ENCODE measurements around the gene SLAMF9. TPM values are rescaled to one million over a fixed set of nuclear protein-coding genes. Genes with fewer than 3 reads are reported as not detected.

The SLAMF9 gene
- total RNA-seq, 2 donors from 2014 or later, result not detected

DNA sequence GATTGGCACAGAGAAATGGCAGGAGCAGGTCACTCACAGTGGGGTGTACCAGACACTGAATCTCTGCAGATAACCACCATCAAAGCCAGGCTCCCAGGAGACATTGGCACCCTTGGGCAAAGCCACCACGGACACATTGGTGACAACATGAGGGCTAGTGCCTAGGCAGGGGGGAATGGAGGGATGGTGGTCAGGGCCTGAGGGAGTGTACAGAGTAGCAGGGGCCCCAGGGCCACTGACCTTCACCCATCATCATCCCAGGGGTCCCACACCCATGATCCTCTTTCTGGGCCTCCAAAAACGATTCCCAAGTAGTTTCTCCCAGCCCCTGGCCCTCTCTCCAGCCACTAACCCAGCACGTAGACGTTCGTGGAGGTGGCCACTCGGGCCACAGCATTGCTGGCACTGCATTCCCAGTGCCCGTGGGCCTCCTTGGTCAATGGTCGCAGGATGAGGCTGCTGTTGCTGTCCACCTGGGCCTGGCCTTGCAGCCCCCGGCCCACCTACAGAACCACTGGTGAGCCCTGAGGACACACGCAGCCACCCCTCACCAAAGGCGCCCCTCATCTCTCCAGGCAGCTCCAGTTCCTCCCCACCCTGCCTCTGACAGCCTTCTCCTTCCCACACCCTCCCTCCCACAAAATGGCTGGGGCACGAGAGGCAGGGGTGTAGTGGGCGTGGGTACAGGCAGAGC is 22.8 kb downstream of the SLAMF9 start:
- peaks cover 0 to 8% of the 10 kb centered on the region in 2 donors for H3K4me1 ChIP-seq
- no peaks in the 10 kb centered on the region for H3K36me3 ChIP-seq
- TF ChIP-seq, protein P1, sequence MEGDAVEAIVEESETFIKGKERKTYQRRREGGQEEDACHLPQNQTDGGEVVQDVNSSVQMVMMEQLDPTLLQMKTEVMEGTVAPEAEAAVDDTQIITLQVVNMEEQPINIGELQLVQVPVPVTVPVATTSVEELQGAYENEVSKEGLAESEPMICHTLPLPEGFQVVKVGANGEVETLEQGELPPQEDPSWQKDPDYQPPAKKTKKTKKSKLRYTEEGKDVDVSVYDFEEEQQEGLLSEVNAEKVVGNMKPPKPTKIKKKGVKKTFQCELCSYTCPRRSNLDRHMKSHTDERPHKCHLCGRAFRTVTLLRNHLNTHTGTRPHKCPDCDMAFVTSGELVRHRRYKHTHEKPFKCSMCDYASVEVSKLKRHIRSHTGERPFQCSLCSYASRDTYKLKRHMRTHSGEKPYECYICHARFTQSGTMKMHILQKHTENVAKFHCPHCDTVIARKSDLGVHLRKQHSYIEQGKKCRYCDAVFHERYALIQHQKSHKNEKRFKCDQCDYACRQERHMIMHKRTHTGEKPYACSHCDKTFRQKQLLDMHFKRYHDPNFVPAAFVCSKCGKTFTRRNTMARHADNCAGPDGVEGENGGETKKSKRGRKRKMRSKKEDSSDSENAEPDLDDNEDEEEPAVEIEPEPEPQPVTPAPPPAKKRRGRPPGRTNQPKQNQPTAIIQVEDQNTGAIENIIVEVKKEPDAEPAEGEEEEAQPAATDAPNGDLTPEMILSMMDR (IDR thresholded peaks at IDR 0.05), result no peak
- H3K4me3 ChIP-seq, result no peak overlapping the region
- DNase-seq (ENCODE audit: low spot score), result no peak
- no peaks in the 10 kb centered on the region for H3K9me3 ChIP-seq
- H3K27me3 ChIP-seq, result no peaks in the 10 kb centered on the region
- H3K27ac ChIP-seq, result no peak overlapping the region

DNA sequence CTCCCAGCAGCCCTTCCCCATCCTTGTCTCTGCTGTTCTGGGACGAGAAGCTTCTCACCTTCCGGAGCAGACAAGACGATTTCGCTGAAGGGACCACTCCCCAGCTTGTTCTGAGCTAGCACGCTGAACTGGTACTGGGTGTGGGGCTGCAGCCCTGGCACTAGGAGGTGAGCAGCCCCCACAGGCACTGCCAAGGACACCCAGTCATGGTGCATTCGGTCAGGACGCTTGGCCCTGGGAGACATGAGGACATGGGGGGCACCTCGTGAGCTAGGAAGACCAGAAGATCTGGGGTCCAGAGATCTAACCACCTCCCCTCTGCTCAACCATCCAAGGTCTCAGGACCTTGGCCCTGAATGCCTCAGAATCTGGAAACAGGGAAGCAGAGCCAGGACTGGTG is 23.4 kb downstream of the SLAMF9 start:
- Histone ChIP-seq H3K27ac (no peak overlapping the region), H3K4me3 (no peak overlapping the region), H3K36me3 (no peaks in the 10 kb centered on the region), H3K9me3 (no peaks in the 10 kb centered on the region), H3K4me1 (peaks cover 0 to 10% of the 10 kb centered on the region in 2 donors), H3K27me3 (no peaks in the 10 kb centered on the region)
- TF ChIP-seq, protein P1 (IDR thresholded peaks at IDR 0.05), result no peak
- DNase-seq (ENCODE audit: low spot score), result no peak

- Histone ChIP-seq H3K4me1 (peaks cover 0 to 11% of the 10 kb centered on the region in 2 donors), H3K36me3 (no peaks in the 10 kb centered on the region), H3K4me3 (no peak overlapping the region), H3K9me3 (no peaks in the 10 kb centered on the region), H3K27ac (no peak overlapping the region), H3K27me3 (no peaks in the 10 kb centered on the region)
- TF ChIP-seq, protein P1 (IDR thresholded peaks at IDR 0.05), result no peak
- no peak for DNase-seq (ENCODE audit: low spot score)
Observed at GRCh38 chr1:159930216-159930615, 23.8 kb downstream of the SLAMF9 start.

- no peaks in the 10 kb centered on the region for H3K36me3 ChIP-seq
- TF ChIP-seq, protein P1 (IDR thresholded peaks at IDR 0.05), result no peak
- no peak overlapping the region for H3K27ac ChIP-seq
- no peaks in the 10 kb centered on the region for H3K27me3 ChIP-seq
- H3K4me3 ChIP-seq, result no peak overlapping the region
- H3K9me3 ChIP-seq, result no peaks in the 10 kb centered on the region
- no peak for DNase-seq (ENCODE audit: low spot score)
- peaks cover 0 to 11% of the 10 kb centered on the region in 2 donors for H3K4me1 ChIP-seq
Observed at GRCh38 chr1:159929155-159930051, 24.6 kb downstream of the SLAMF9 start.

DNA sequence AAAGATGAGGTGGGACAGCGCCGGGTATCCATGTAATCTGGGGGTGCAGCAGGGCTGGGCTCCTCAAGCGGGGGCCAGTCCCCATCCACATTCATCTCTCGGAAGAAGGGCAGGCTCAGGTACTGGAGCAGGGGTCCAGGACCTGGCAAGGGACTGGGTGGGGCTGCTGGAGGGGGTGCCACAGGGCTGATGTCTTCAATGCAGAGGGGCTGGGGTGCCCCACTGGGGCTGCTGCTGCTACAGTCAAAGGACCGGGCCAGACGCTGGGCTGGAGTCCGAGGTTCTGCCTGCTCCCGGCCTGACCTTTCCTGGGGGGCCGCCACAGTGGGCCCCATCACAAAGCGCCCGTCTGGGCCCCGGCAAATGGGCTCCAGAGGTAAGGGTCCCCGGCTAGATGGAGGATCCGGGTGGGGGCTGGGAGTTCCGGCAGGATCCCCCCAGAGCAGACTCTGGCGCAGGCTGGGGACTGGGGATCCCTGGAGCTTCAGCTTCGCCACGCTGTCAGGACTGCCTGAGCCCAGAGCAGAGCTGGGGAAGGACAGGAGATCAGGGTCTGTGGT is 25.5 kb downstream of the SLAMF9 start:
- H3K27me3 ChIP-seq, result no peaks in the 10 kb centered on the region
- TF ChIP-seq, protein P1 (IDR thresholded peaks at IDR 0.05), result no peak
- H3K27ac ChIP-seq, result no peak overlapping the region
- H3K36me3 ChIP-seq, result no peaks in the 10 kb centered on the region
- no peak for DNase-seq (ENCODE audit: low spot score)
- H3K9me3 ChIP-seq, result no peaks in the 10 kb centered on the region
- no peak overlapping the region for H3K4me3 ChIP-seq
- H3K4me1 ChIP-seq, result peaks cover 0 to 17% of the 10 kb centered on the region in 2 donors
